ENCODE results near the gene PALS1.

PALS1 gene

GRCh38 chr14:67267576-67268328 lies 26.5 kb downstream of the PALS1 start:
- Histone ChIP-seq H3K56ac (ENCODE audit: low read length) (no peak overlapping the region), H3K4me3 (ENCODE audit: low read length) (no peak overlapping the region), H2BK120ac (ENCODE audit: low read depth, low read length) (no peak overlapping the region), H3K4me1 (ENCODE audit: control insufficient read depth, low read depth, low read length) (peaks cover 2% of the 10 kb centered on the region), H3K4ac (ENCODE audit: low read depth, low read length) (no peak overlapping the region), H3K23ac (ENCODE audit: low read length) (no peak overlapping the region), H3K79me1 (ENCODE audit: low read length) (peaks cover 6% of the 10 kb centered on the region), H3K4me2 (ENCODE audit: low read length) (no peak overlapping the region), H3K18ac (ENCODE audit: low read length) (no peak overlapping the region), H4K5ac (ENCODE audit: low read length) (no peak overlapping the region), H2BK5ac (ENCODE audit: low read length) (no peak overlapping the region), H3K36me3 (ENCODE audit: control insufficient read depth, insufficient read depth, low read length) (no peaks in the 10 kb centered on the region), H3K27ac (ENCODE audit: low read depth, low read length) (no peak overlapping the region), H3K27me3 (ENCODE audit: insufficient read depth, low read length, poor library complexity) (no peaks in the 10 kb centered on the region), H2BK15ac (replicated peaks; ENCODE audit: low read depth) (no peak overlapping the region), H3K79me2 (ENCODE audit: control insufficient read depth, insufficient read depth, low read length) (peaks cover 6% of the 10 kb centered on the region), H3K9ac (ENCODE audit: low read length) (no peak overlapping the region), H4K8ac (ENCODE audit: low read depth, low read length) (no peak overlapping the region), H2AK5ac (ENCODE audit: low read length) (no peak overlapping the region)
- no peak for DNase-seq
- WGBS (ENCODE audit: extremely low coverage, insufficient coverage, low lambda C conversion rate): 100% methylated on average over 1 of the region's 4 CpGs

GRCh38 chr14:67268426-67269150 lies 27.4 kb downstream of the PALS1 start:
- no CpG with 5 or more reads among the region's 11 CpGs for WGBS (ENCODE audit: extremely low coverage, insufficient coverage, low lambda C conversion rate)
- H3K4me3 ChIP-seq (ENCODE audit: low read length): no peak overlapping the region

GRCh38 chr14:67269298-67270060 lies 28.2 kb downstream of the PALS1 start:
- no peaks in the 10 kb centered on the region for H3K36me3 ChIP-seq (ENCODE audit: control insufficient read depth, insufficient read depth, low read length)
- peak; percentile 77 for DNase-seq

More at GRCh38 chr14:67268426-67269150, 27.4 kb downstream of the PALS1 start:
- Histone ChIP-seq H3K4me1 (ENCODE audit: control insufficient read depth, low read depth, low read length) (peaks cover 2% of the 10 kb centered on the region), H2BK15ac (replicated peaks; ENCODE audit: low read depth) (no peak overlapping the region), H3K27ac (ENCODE audit: low read depth, low read length) (peak overlapping the region; percentile 45), H3K18ac (ENCODE audit: low read length) (no peak overlapping the region), H3K9ac (ENCODE audit: low read length) (no peak overlapping the region), H3K27me3 (ENCODE audit: insufficient read depth, low read length, poor library complexity) (no peaks in the 10 kb centered on the region), H3K23ac (ENCODE audit: low read length) (no peak overlapping the region), H2BK120ac (ENCODE audit: low read depth, low read length) (no peak overlapping the region), H4K5ac (ENCODE audit: low read length) (no peak overlapping the region), H3K4me2 (ENCODE audit: low read length) (no peak overlapping the region), H2AK5ac (ENCODE audit: low read length) (no peak overlapping the region), H3K56ac (ENCODE audit: low read length) (no peak overlapping the region), H4K8ac (ENCODE audit: low read depth, low read length) (no peak overlapping the region), H3K79me1 (ENCODE audit: low read length) (peaks cover 7% of the 10 kb centered on the region), H3K36me3 (ENCODE audit: control insufficient read depth, insufficient read depth, low read length) (no peaks in the 10 kb centered on the region), H3K79me2 (ENCODE audit: control insufficient read depth, insufficient read depth, low read length) (peaks cover 5% of the 10 kb centered on the region), H3K4ac (ENCODE audit: low read depth, low read length) (no peak overlapping the region), H2BK5ac (ENCODE audit: low read length) (no peak overlapping the region)
- peak; percentile 94 for DNase-seq

GRCh38 chr14:67270145-67270753 lies 29.0 kb downstream of the PALS1 start:
- Histone ChIP-seq H2BK15ac (replicated peaks; ENCODE audit: low read depth) (no peak overlapping the region), H4K5ac (ENCODE audit: low read length) (no peak overlapping the region), H3K4ac (ENCODE audit: low read depth, low read length) (no peak overlapping the region), H3K36me3 (ENCODE audit: control insufficient read depth, insufficient read depth, low read length) (no peaks in the 10 kb centered on the region), H3K18ac (ENCODE audit: low read length) (no peak overlapping the region), H2BK5ac (ENCODE audit: low read length) (no peak overlapping the region), H4K8ac (ENCODE audit: low read depth, low read length) (no peak overlapping the region), H2AK5ac (ENCODE audit: low read length) (no peak overlapping the region), H3K27ac (ENCODE audit: low read depth, low read length) (no peak overlapping the region), H3K4me1 (ENCODE audit: control insufficient read depth, low read depth, low read length) (peaks cover 2% of the 10 kb centered on the region), H3K79me2 (ENCODE audit: control insufficient read depth, insufficient read depth, low read length) (peaks cover 2% of the 10 kb centered on the region), H3K23ac (ENCODE audit: low read length) (no peak overlapping the region), H3K4me3 (ENCODE audit: low read length) (no peak overlapping the region), H3K79me1 (ENCODE audit: low read length) (peaks cover 5% of the 10 kb centered on the region), H3K9ac (ENCODE audit: low read length) (no peak overlapping the region), H2BK120ac (ENCODE audit: low read depth, low read length) (no peak overlapping the region), H3K4me2 (ENCODE audit: low read length) (no peak overlapping the region), H3K27me3 (ENCODE audit: insufficient read depth, low read length, poor library complexity) (no peaks in the 10 kb centered on the region), H3K56ac (ENCODE audit: low read length) (no peak overlapping the region)
- WGBS (ENCODE audit: extremely low coverage, insufficient coverage, low lambda C conversion rate): no CpG with 5 or more reads among the region's 3 CpGs
- DNase-seq: peak; percentile 35

More at GRCh38 chr14:67269298-67270060, 28.2 kb downstream of the PALS1 start:
- H3K27me3 ChIP-seq (ENCODE audit: insufficient read depth, low read length, poor library complexity): no peaks in the 10 kb centered on the region
- peaks cover 2% of the 10 kb centered on the region for H3K4me1 ChIP-seq (ENCODE audit: control insufficient read depth, low read depth, low read length)
- no peak overlapping the region for H3K18ac ChIP-seq (ENCODE audit: low read length)
- no peak overlapping the region for H3K4me3 ChIP-seq (ENCODE audit: low read length)
- H3K56ac ChIP-seq (ENCODE audit: low read length): no peak overlapping the region
- H3K4me2 ChIP-seq (ENCODE audit: low read length): no peak overlapping the region
- no peak overlapping the region for H3K4ac ChIP-seq (ENCODE audit: low read depth, low read length)
- no peak overlapping the region for H2BK5ac ChIP-seq (ENCODE audit: low read length)
- H2BK15ac ChIP-seq (replicated peaks; ENCODE audit: low read depth): no peak overlapping the region
- H3K79me2 ChIP-seq (ENCODE audit: control insufficient read depth, insufficient read depth, low read length): peaks cover 2% of the 10 kb centered on the region
- H4K8ac ChIP-seq (ENCODE audit: low read depth, low read length): no peak overlapping the region
- WGBS (ENCODE audit: extremely low coverage, insufficient coverage, low lambda C conversion rate): no CpG with 5 or more reads among the region's 4 CpGs
- H4K5ac ChIP-seq (ENCODE audit: low read length): no peak overlapping the region
- H3K27ac ChIP-seq (ENCODE audit: low read depth, low read length): no peak overlapping the region
- H3K79me1 ChIP-seq (ENCODE audit: low read length): peaks cover 5% of the 10 kb centered on the region
- H2AK5ac ChIP-seq (ENCODE audit: low read length): no peak overlapping the region
- no peak overlapping the region for H3K9ac ChIP-seq (ENCODE audit: low read length)
- H2BK120ac ChIP-seq (ENCODE audit: low read depth, low read length): no peak overlapping the region
- H3K23ac ChIP-seq (ENCODE audit: low read length): no peak overlapping the region

GRCh38 chr14:67270933-67271332 lies 29.7 kb downstream of the PALS1 start:
- Histone ChIP-seq H2AK5ac (ENCODE audit: low read length) (no peak overlapping the region), H3K27ac (ENCODE audit: low read depth, low read length) (no peak overlapping the region)
- WGBS (ENCODE audit: extremely low coverage, insufficient coverage, low lambda C conversion rate): no CpG with 5 or more reads among the region's 3 CpGs

More at GRCh38 chr14:67270933-67271332, 29.7 kb downstream of the PALS1 start:
- Histone ChIP-seq H3K9ac (ENCODE audit: low read length) (no peak overlapping the region), H2BK5ac (ENCODE audit: low read length) (no peak overlapping the region), H3K56ac (ENCODE audit: low read length) (no peak overlapping the region), H3K23ac (ENCODE audit: low read length) (no peak overlapping the region), H4K5ac (ENCODE audit: low read length) (no peak overlapping the region), H4K8ac (ENCODE audit: low read depth, low read length) (no peak overlapping the region), H3K4me3 (ENCODE audit: low read length) (no peak overlapping the region), H3K4me2 (ENCODE audit: low read length) (no peak overlapping the region), H3K27me3 (ENCODE audit: insufficient read depth, low read length, poor library complexity) (no peaks in the 10 kb centered on the region), H3K79me2 (ENCODE audit: control insufficient read depth, insufficient read depth, low read length) (peaks cover 2% of the 10 kb centered on the region), H3K79me1 (ENCODE audit: low read length) (peaks cover 5% of the 10 kb centered on the region), H3K36me3 (ENCODE audit: control insufficient read depth, insufficient read depth, low read length) (no peaks in the 10 kb centered on the region), H3K4ac (ENCODE audit: low read depth, low read length) (no peak overlapping the region), H3K18ac (ENCODE audit: low read length) (no peak overlapping the region), H2BK120ac (ENCODE audit: low read depth, low read length) (no peak overlapping the region), H3K4me1 (ENCODE audit: control insufficient read depth, low read depth, low read length) (peaks cover 2% of the 10 kb centered on the region), H2BK15ac (replicated peaks; ENCODE audit: low read depth) (no peak overlapping the region)
- no peak for DNase-seq

Data from mesendoderm (in vitro differentiated cells).